Spleen (tissue), 7 donors: ENCODE measurements around the gene MFNG.

Source experiments
- CTCF ChIP-seq, 11 experiments: fragments of 200-600 bp in 7 of 11; fragments of 450-650 bp in 4 of 11; sonication (generic) in 4 of 11; IDR thresholded peaks in 8 of 11; conservative IDR thresholded peaks in 3 of 11; 1 replicate in 7 of 11; 2 replicates in 4 of 11; pipeline versions ENCODE4 v1.4.0 to v1.8.0; 2016 to 2021; ENCODE audit warnings: antibody characterized with exemption in 11 of 11, inconsistent platforms in 4 of 11, mild to moderate bottlenecking in 1 of 11
- POLR2A ChIP-seq, 3 donors: fragments of 450-650 bp; IDR thresholded peaks; one replicate each; pipeline ENCODE4 v1.5.1; 2017; ENCODE audit warnings: antibody characterized with exemption in 3 of 3, mild to moderate bottlenecking in 1 of 3
- donor health status: DM: no; HTN: no; CAD: no; lungs with moderate emphysema.
- donor health status: DM: no; HTN: no; CAD: no.
- donor health status: DM: no; HTN: no; CAD: no.

GRCh38 chr22:37427711-37428635, 58.2 kb downstream of the MFNG start:
- TF ChIP-seq CTCF (IDR thresholded peaks at IDR 0.05 in 8 of 11, conservative IDR thresholded peaks at IDR 0.05 in 3 of 11) (peak in 1 of 11 experiments; percentile 10), POLR2A (IDR thresholded peaks at IDR 0.05) (no peak)
